Neural progenitor cell (in vitro differentiated cells): Measurements from ENCODE around the gene SYT1. TPM values are rescaled to one million over a fixed set of nuclear protein-coding genes. Genes with fewer than 3 reads are reported as not detected.

Experiments
- DNase-seq: peaks from one replicate; pipeline ENCODE4 v3.0.0-alpha.2; 2016; ENCODE audit warnings: low spot score
- H2AFZ ChIP-seq: fragments of 200-600 bp; sonication (generic); replicated peaks from 2 replicates; pipeline ENCODE4 v1.6.1; 2016; ENCODE audit warnings: antibody characterized with exemption
- H3F3A ChIP-seq: fragments of 200-600 bp; sonication (generic); 2 replicates; pipeline ENCODE4 v1.6.1; 2016; ENCODE audit warnings: antibody characterized with exemption, low read depth
- H3K27ac ChIP-seq: fragments of 200-600 bp; sonication (generic); 2 replicates; pipeline ENCODE4 v1.5.1; 2016; ENCODE audit warnings: mild to moderate bottlenecking
- H3K27me3 ChIP-seq: fragments of 200-600 bp; sonication (generic); 2 replicates; pipeline ENCODE4 v1.6.1; 2016; ENCODE audit warnings: mild to moderate bottlenecking, moderate library complexity
- H3K36me3 ChIP-seq: fragments of 200-600 bp; sonication (generic); 2 replicates; pipeline ENCODE4 v1.5.1; 2016
- H3K4me1 ChIP-seq: fragments of 200-600 bp; sonication (generic); 2 replicates; pipeline ENCODE4 v1.6.1; 2016; ENCODE audit warnings: mixed run types
- H3K4me2 ChIP-seq: fragments of 200-600 bp; sonication (generic); 2 replicates; pipeline ENCODE4 v1.6.1; 2016
- H3K4me3 ChIP-seq: fragments of 200-600 bp; sonication (generic); 2 replicates; pipeline ENCODE4 v1.5.1; 2016
- H3K79me2 ChIP-seq: fragments of 200-600 bp; sonication (generic); 2 replicates; pipeline ENCODE4 v1.6.1; 2016; ENCODE audit warnings: low read depth
- H3K9ac ChIP-seq: fragments of 200-600 bp; sonication (generic); 2 replicates; pipeline ENCODE4 v1.6.1; 2016
- H3K9me3 ChIP-seq: fragments of 200-600 bp; sonication (generic); 2 replicates; pipeline ENCODE4 v1.5.1; 2016; ENCODE audit warnings: low read depth
- H4K20me1 ChIP-seq: fragments of 200-600 bp; sonication (generic); 2 replicates; pipeline ENCODE4 v1.6.1; 2016; ENCODE audit warnings: low read depth
- H3K27ac Mint-ChIP-seq: 3 replicates; pipeline ENCODE4 v1.8.0; 2021; ENCODE audit warnings: mixed read lengths
- H3K27me3 Mint-ChIP-seq: 2 replicates; pipeline ENCODE4 v1.8.0; 2022; ENCODE audit warnings: low read depth, mild to moderate bottlenecking, inconsistent platforms, moderate library complexity, mixed read lengths; ENCODE audit not compliant: insufficient read depth
- H3K36me3 Mint-ChIP-seq: 3 replicates; pipeline ENCODE4 v1.8.0; 2021; ENCODE audit warnings: mixed read lengths
- H3K4me1 Mint-ChIP-seq: 3 replicates; pipeline ENCODE4 v1.8.0; 2021; ENCODE audit warnings: mixed read lengths
- H3K4me3 Mint-ChIP-seq: 3 replicates; pipeline ENCODE4 v1.8.0; 2021; ENCODE audit warnings: mild to moderate bottlenecking, moderate library complexity, mixed read lengths
- H3K9me3 Mint-ChIP-seq: 3 replicates; pipeline ENCODE4 v1.8.0; 2020; ENCODE audit warnings: mixed read lengths
- CTCF ChIP-seq: fragments of 200-600 bp; sonication (generic); IDR thresholded peaks from 2 replicates; pipeline ENCODE4 v1.5.1; 2017; ENCODE audit warnings: antibody characterized with exemption, mild to moderate bottlenecking
- EZH2 ChIP-seq: fragments of 200-600 bp; sonication (generic); IDR thresholded peaks from 2 replicates; pipeline ENCODE4 v1.6.1; 2017; ENCODE audit warnings: antibody characterized with exemption, mild to moderate bottlenecking, moderate library complexity
- EZH2phosphoT487 ChIP-seq: fragments of 200-600 bp; sonication (generic); IDR thresholded peaks from 2 replicates; pipeline ENCODE4 v1.6.1; 2017; ENCODE audit warnings: antibody characterized with exemption
- total RNA-seq: library from RNA; depleted of rRNA; stranded (reverse); fragments of >200 nt; gene quantifications from 2 replicates; pipeline ENCODE4 v1.2.3, GENCODE V29; 2015; ENCODE audit warnings: low replicate concordance

Gene SYT1
- total RNA-seq, 1 donor from 2014 or later: 36.9 TPM

- no peaks in the 10 kb centered on the region for H3K36me3 Mint-ChIP-seq
- peaks cover 15% of the 10 kb centered on the region for H4K20me1 ChIP-seq
- peaks cover 3% of the 10 kb centered on the region for H3K27me3 Mint-ChIP-seq
- peaks cover 15% of the 10 kb centered on the region for H3K4me1 ChIP-seq
- H3K4me2 ChIP-seq: no peak overlapping the region
- TF ChIP-seq CTCF (no peak), EZH2 (no peak), EZH2phosphoT487 (no peak)
- DNase-seq: no peak
- H3K79me2 ChIP-seq: peaks cover 4% of the 10 kb centered on the region
- H3K27ac ChIP-seq: no peak overlapping the region
- H2AFZ ChIP-seq: no peak overlapping the region
- no peaks in the 10 kb centered on the region for H3K36me3 ChIP-seq
- H3K4me3 Mint-ChIP-seq: no peak overlapping the region
- H3K27ac Mint-ChIP-seq: no peak overlapping the region
- peaks cover 26% of the 10 kb centered on the region for H3K4me1 Mint-ChIP-seq
- no peaks in the 10 kb centered on the region for H3K9me3 Mint-ChIP-seq
- H3K4me3 ChIP-seq: no peak overlapping the region
- no peak overlapping the region for H3K9ac ChIP-seq
- H3K9me3 ChIP-seq: no peaks in the 10 kb centered on the region
- H3K27me3 ChIP-seq: no peaks in the 10 kb centered on the region
- no peaks in the 10 kb centered on the region for H3F3A ChIP-seq
Observed at GRCh38 chr12:79059557-79059956, 195.0 kb downstream of the SYT1 start.

GRCh38 chr12:79063258-79063657, 198.7 kb downstream of the SYT1 start:
- H2AFZ ChIP-seq: no peak overlapping the region
- Mint-ChIP-seq H3K27me3 (peaks cover 3% of the 10 kb centered on the region), H3K4me1 (peaks cover 26% of the 10 kb centered on the region), H3K36me3 (no peaks in the 10 kb centered on the region), H3K27ac (no peak overlapping the region), H3K9me3 (no peaks in the 10 kb centered on the region), H3K4me3 (no peak overlapping the region)
- no peak overlapping the region for H3K4me2 ChIP-seq
- no peak overlapping the region for H3K4me3 ChIP-seq
- H3K27me3 ChIP-seq: no peaks in the 10 kb centered on the region
- H3K4me1 ChIP-seq: peaks cover 18% of the 10 kb centered on the region
- peaks cover 4% of the 10 kb centered on the region for H3K79me2 ChIP-seq
- no peaks in the 10 kb centered on the region for H3K9me3 ChIP-seq
- H3F3A ChIP-seq: no peaks in the 10 kb centered on the region
- peaks cover 15% of the 10 kb centered on the region for H4K20me1 ChIP-seq
- no peak overlapping the region for H3K27ac ChIP-seq
- H3K36me3 ChIP-seq: no peaks in the 10 kb centered on the region
- TF ChIP-seq EZH2: no peak
- no peak for TF ChIP-seq CTCF
- TF ChIP-seq EZH2phosphoT487: no peak
- H3K9ac ChIP-seq: no peak overlapping the region
- no peak for DNase-seq

GRCh38 chr12:79067977-79068376, 203.4 kb downstream of the SYT1 start:
- Mint-ChIP-seq H3K27me3 (no peaks in the 10 kb centered on the region), H3K36me3 (no peaks in the 10 kb centered on the region), H3K27ac (no peak overlapping the region), H3K4me1 (peaks cover 8% of the 10 kb centered on the region), H3K9me3 (no peaks in the 10 kb centered on the region), H3K4me3 (no peak overlapping the region)
- Histone ChIP-seq H3K27me3 (no peaks in the 10 kb centered on the region), H3F3A (no peaks in the 10 kb centered on the region), H3K4me1 (peaks cover 3% of the 10 kb centered on the region), H4K20me1 (peaks cover 12% of the 10 kb centered on the region), H3K27ac (no peak overlapping the region), H3K4me2 (no peak overlapping the region), H2AFZ (no peak overlapping the region), H3K9ac (no peak overlapping the region), H3K79me2 (no peaks in the 10 kb centered on the region), H3K9me3 (no peaks in the 10 kb centered on the region), H3K36me3 (no peaks in the 10 kb centered on the region), H3K4me3 (no peak overlapping the region)
- no peak for DNase-seq
- no peak for TF ChIP-seq CTCF
- TF ChIP-seq EZH2: no peak

- no peaks in the 10 kb centered on the region for H3K36me3 ChIP-seq
- peaks cover 3% of the 10 kb centered on the region for H3K4me1 ChIP-seq
- H3K4me3 Mint-ChIP-seq: no peak overlapping the region
- H3K9ac ChIP-seq: no peak overlapping the region
- DNase-seq: no peak
- H3K79me2 ChIP-seq: no peaks in the 10 kb centered on the region
- peaks cover 13% of the 10 kb centered on the region for H4K20me1 ChIP-seq
- H3F3A ChIP-seq: no peaks in the 10 kb centered on the region
- H3K4me2 ChIP-seq: no peak overlapping the region
- no peaks in the 10 kb centered on the region for H3K27me3 Mint-ChIP-seq
- H3K4me1 Mint-ChIP-seq: peaks cover under 1% of the 10 kb centered on the region
- TF ChIP-seq CTCF: no peak
- no peak for TF ChIP-seq EZH2
- no peak for TF ChIP-seq EZH2phosphoT487
- H3K27me3 ChIP-seq: no peaks in the 10 kb centered on the region
- H3K36me3 Mint-ChIP-seq: no peaks in the 10 kb centered on the region
- no peak overlapping the region for H3K27ac Mint-ChIP-seq
- H3K4me3 ChIP-seq: no peak overlapping the region
- H3K9me3 ChIP-seq: no peaks in the 10 kb centered on the region
- no peak overlapping the region for H3K27ac ChIP-seq
- H2AFZ ChIP-seq: no peak overlapping the region
- no peaks in the 10 kb centered on the region for H3K9me3 Mint-ChIP-seq
Observed at GRCh38 chr12:79069009-79069408, 204.4 kb downstream of the SYT1 start.
